GM23338 (cell line): ENCODE measurements around the gene RBM17. TPM values are rescaled to one million over a fixed set of nuclear protein-coding genes. Genes with fewer than 3 reads are reported as not detected.

ENCODE experiments used
- ATAC-seq: fragments of 200-7000 bp; cut with Tn5 transposase; 3 replicates; pipeline ENCODE4 v1.9.1; 2020
- DNase-seq: peaks from one replicate; pipeline ENCODE4 v3.0.0-alpha.2; 2015; ENCODE audit warnings: low spot score
- H2AFZ ChIP-seq: fragments of 200-600 bp; sonication (generic); 2 replicates; pipeline ENCODE4 v1.8.0; 2016; ENCODE audit warnings: antibody characterized with exemption, mild to moderate bottlenecking, moderate library complexity
- H3F3A ChIP-seq: fragments of 200-600 bp; sonication (generic); replicated peaks from 2 replicates; pipeline ENCODE4 v1.8.0; 2017; ENCODE audit warnings: antibody characterized with exemption, mixed run types, low read depth
- H3K27ac ChIP-seq: fragments of 200-600 bp; sonication (generic); 2 replicates; pipeline ENCODE4 v1.6.1; 2016; ENCODE audit warnings: low read depth
- H3K27me3 ChIP-seq: fragments of 200-600 bp; sonication (generic); 2 replicates; pipeline ENCODE4 v1.8.0; 2016; ENCODE audit warnings: mild to moderate bottlenecking, mixed run types, moderate library complexity; ENCODE audit not compliant: insufficient read depth
- H3K36me3 ChIP-seq: fragments of 200-600 bp; sonication (generic); 2 replicates; pipeline ENCODE4 v1.8.0; 2016; ENCODE audit warnings: mild to moderate bottlenecking; ENCODE audit not compliant: insufficient read depth
- H3K4me1 ChIP-seq: fragments of 200-600 bp; sonication (generic); 2 replicates; pipeline ENCODE4 v1.8.0; 2016; ENCODE audit warnings: mild to moderate bottlenecking, moderate library complexity; ENCODE audit not compliant: insufficient read depth
- H3K4me2 ChIP-seq: fragments of 200-600 bp; sonication (generic); 2 replicates; pipeline ENCODE4 v1.7.1; 2017; ENCODE audit warnings: mixed run types
- H3K4me3 ChIP-seq: fragments of 200-600 bp; sonication (generic); 2 replicates; pipeline ENCODE4 v1.6.1; 2016; ENCODE audit warnings: mixed run types
- H3K79me2 ChIP-seq: fragments of 200-600 bp; sonication (generic); replicated peaks from 2 replicates; pipeline ENCODE4 v1.8.0; 2017; ENCODE audit warnings: mild to moderate bottlenecking; ENCODE audit not compliant: insufficient read depth
- H3K9me2 ChIP-seq: fragments of 200-600 bp; sonication (generic); 2 replicates; pipeline ENCODE4 v1.8.0; 2017; ENCODE audit not compliant: insufficient read depth
- H4K20me1 ChIP-seq: fragments of 200-600 bp; sonication (generic); replicated peaks from 2 replicates; pipeline ENCODE4 v1.8.0; 2017; ENCODE audit warnings: mild to moderate bottlenecking; ENCODE audit not compliant: insufficient read depth
- H3K27ac Mint-ChIP-seq: 2 replicates; pipeline ENCODE4 v1.8.0; 2020; ENCODE audit warnings: inconsistent platforms, mild to moderate bottlenecking, moderate library complexity, mixed read lengths
- H3K27me3 Mint-ChIP-seq: 3 replicates; pipeline ENCODE4 v1.8.0; 2022; ENCODE audit warnings: low read depth, mild to moderate bottlenecking, moderate library complexity, mixed read lengths, inconsistent platforms; ENCODE audit not compliant: insufficient read depth, poor library complexity
- H3K36me3 Mint-ChIP-seq: 3 replicates; pipeline ENCODE4 v1.8.0; 2021; ENCODE audit warnings: low read depth, mild to moderate bottlenecking, inconsistent platforms, moderate library complexity, mixed read lengths
- H3K4me1 Mint-ChIP-seq: 3 replicates; pipeline ENCODE4 v1.8.0; 2020; ENCODE audit warnings: mild to moderate bottlenecking, inconsistent platforms, mixed read lengths
- H3K4me3 Mint-ChIP-seq: 3 replicates; pipeline ENCODE4 v1.8.0; 2021; ENCODE audit warnings: moderate library complexity, mild to moderate bottlenecking, inconsistent platforms, mixed read lengths
- H3K9me3 Mint-ChIP-seq: 3 replicates; pipeline ENCODE4 v1.8.0; 2020; ENCODE audit warnings: moderate library complexity, mild to moderate bottlenecking, inconsistent platforms, mixed read lengths
- CTCF ChIP-seq, 2 experiments: fragments of 200-600 bp in 1 of 2; sonication (generic) in 1 of 2; conservative IDR thresholded peaks; 2 replicates each; pipeline versions ENCODE4 v1.5.1 to v1.6.1; 2016 to 2017; ENCODE audit warnings: antibody characterized with exemption in 2 of 2, low read depth in 2 of 2, mild to moderate bottlenecking in 2 of 2, moderate library complexity in 1 of 2
- ETS1 ChIP-seq: IDR thresholded peaks from 2 replicates; pipeline ENCODE4 v1.6.1; 2016; ENCODE audit warnings: antibody characterized with exemption
- EZH2 ChIP-seq: fragments of 200-600 bp; sonication (generic); IDR thresholded peaks from one replicate; pipeline ENCODE4 v1.8.0; 2017; ENCODE audit warnings: antibody characterized with exemption, mild to moderate bottlenecking, low read depth; ENCODE audit not compliant: unreplicated experiment
- EZH2phosphoT487 ChIP-seq: fragments of 200-600 bp; sonication (generic); IDR thresholded peaks from one replicate; pipeline ENCODE4 v1.8.1; 2018; ENCODE audit warnings: antibody characterized with exemption; ENCODE audit not compliant: unreplicated experiment
- JUNB ChIP-seq: IDR thresholded peaks from one replicate; pipeline ENCODE4 v1.6.1; 2016; ENCODE audit warnings: antibody characterized with exemption; ENCODE audit not compliant: unreplicated experiment
- NANOG ChIP-seq: IDR thresholded peaks from 2 replicates; pipeline ENCODE4 v1.6.1; 2016; ENCODE audit warnings: antibody characterized with exemption, borderline replicate concordance
- POLR2AphosphoS5 ChIP-seq: IDR thresholded peaks from 2 replicates; pipeline ENCODE4 v1.6.1; 2016; ENCODE audit warnings: antibody characterized with exemption, low read depth
- STAT1 ChIP-seq: IDR thresholded peaks from one replicate; pipeline ENCODE4 v1.6.1; 2016; ENCODE audit warnings: antibody characterized with exemption; ENCODE audit not compliant: unreplicated experiment
- ZNF114 ChIP-seq: fragments of 250-450 bp; sonication (Bioruptor Pico); IDR thresholded peaks from 2 replicates; pipeline ENCODE4 v1.5.0; 2020; ENCODE audit warnings: mild to moderate bottlenecking, moderate library complexity
- ZNF331 ChIP-seq: fragments of 250-450 bp; sonication (Bioruptor Pico); IDR thresholded peaks from 2 replicates; pipeline ENCODE4 v1.5.0; 2020; ENCODE audit warnings: low read depth, mild to moderate bottlenecking, moderate library complexity
- ZNF462 ChIP-seq: fragments of 250-450 bp; sonication (Bioruptor Pico); IDR thresholded peaks from 2 replicates; pipeline ENCODE4 v1.5.0; 2020; ENCODE audit warnings: mild to moderate bottlenecking, moderate library complexity
- polyA plus RNA-seq: library from polyadenylated mRNA; unstranded; fragments of >200 nt; fragmentation: Nextera tagmentation; extraction: Ambion mirVana; gene quantifications from 2 replicates; pipeline ENCODE4 v1.2.1, GENCODE V29; 2016
- total RNA-seq: library from RNA; depleted of rRNA; stranded (reverse); fragments of >200 nt; shearing (Covaris generic); gene quantifications from 2 replicates; pipeline ENCODE4 v1.2.3, GENCODE V29; 2014

Gene RBM17
- total and polyA plus RNA-seq, 2 experiments from 2014 or later = 54.7 to 281 TPM

GRCh38 chr10:6097063-6097462 is 8.2 kb downstream of the RBM17 start:
- Mint-ChIP-seq H3K27ac (peak overlapping the region; percentile 95), H3K36me3 (peaks cover 37% of the 10 kb centered on the region), H3K4me1 (peaks cover 76% of the 10 kb centered on the region), H3K4me3 (peak overlapping the region; percentile 11), H3K27me3 (peaks cover 6% of the 10 kb centered on the region), H3K9me3 (no peaks in the 10 kb centered on the region)
- H2AFZ ChIP-seq = no peak overlapping the region
- H4K20me1 ChIP-seq = peaks cover 40% of the 10 kb centered on the region
- H3F3A ChIP-seq = no peaks in the 10 kb centered on the region
- peak; percentile 67 for DNase-seq
- H3K4me3 ChIP-seq = no peak overlapping the region
- TF ChIP-seq ETS1 (no peak), ZNF331 (CRISPR knock-in tag) (no peak), EZH2 (no peak), ZNF114 (no peak), POLR2AphosphoS5 (no peak), ZNF462 (no peak), JUNB (no peak), STAT1 (no peak), NANOG (no peak), CTCF (conservative IDR thresholded peaks at IDR 0.05; ENCODE audit: low read depth in 2 of 2) (no peak), EZH2phosphoT487 (no peak)
- no peaks in the 10 kb centered on the region for H3K9me2 ChIP-seq
- no peaks in the 10 kb centered on the region for H3K27me3 ChIP-seq
- peak overlapping the region; percentile 87 for H3K27ac ChIP-seq
- peak overlapping the region; percentile 36 for H3K4me2 ChIP-seq
- peaks cover 61% of the 10 kb centered on the region for H3K4me1 ChIP-seq
- no peaks in the 10 kb centered on the region for H3K36me3 ChIP-seq
- peaks cover 94% of the 10 kb centered on the region for H3K79me2 ChIP-seq
- peak; percentile 78 for ATAC-seq
